Prostate gland (tissue), 2 donors: ENCODE measurements around the gene DACH1.

Experiments used
- CTCF ChIP-seq, 4 experiments: fragments of 200-600 bp in 2 of 4; fragments of 450-650 bp in 2 of 4; sonication (generic) in 2 of 4; IDR thresholded peaks; 1 replicate in 3 of 4; 2 replicates in 1 of 4; pipeline ENCODE4 v1.5.1; 2016 to 2019; ENCODE audit warnings: antibody characterized with exemption in 4 of 4, mild to moderate bottlenecking in 2 of 4, moderate library complexity in 2 of 4
- POLR2A ChIP-seq: fragments of 450-650 bp; IDR thresholded peaks from one replicate; pipeline ENCODE4 v1.6.1; 2016; ENCODE audit warnings: antibody characterized with exemption, mild to moderate bottlenecking
- POLR2AphosphoS5 ChIP-seq: sonication (generic); formaldehyde crosslinking; IDR thresholded peaks from one replicate; pipeline ENCODE4 v1.6.1; 2017; ENCODE audit warnings: antibody characterized with exemption

DNA sequence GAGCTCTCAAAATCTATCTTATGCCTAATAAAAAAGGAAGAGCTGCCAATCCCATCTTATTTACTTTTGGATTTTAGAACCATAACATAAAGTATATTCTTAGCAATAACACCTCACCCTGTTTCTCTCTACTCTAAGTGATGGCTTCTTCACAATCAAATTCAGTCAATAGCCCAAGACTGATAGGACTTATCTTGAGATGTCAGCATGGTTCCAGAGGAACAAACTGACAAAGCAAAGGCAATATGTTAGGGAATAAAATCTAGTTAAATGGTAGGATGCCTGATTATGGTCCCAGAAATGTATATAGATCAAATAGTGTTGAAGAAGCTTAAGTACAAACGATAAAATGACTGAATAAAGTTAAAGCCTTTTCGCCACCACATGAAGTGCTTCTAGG lies 36.3 kb downstream of the DACH1 start:
- TF ChIP-seq POLR2AphosphoS5 (no peak), POLR2A (no peak), CTCF (IDR thresholded peaks at IDR 0.05) (no peak)
